ENCODE results near the gene MACROD2.

Gene MACROD2

GRCh38 chr20:15711177-15711576 lies 1715.9 kb downstream of the MACROD2 start:
- no peak for DNase-seq (ENCODE audit: low read depth, low spot score)

GRCh38 chr20:15716256-15716655 lies 1720.9 kb downstream of the MACROD2 start:
- no peak for DNase-seq (ENCODE audit: low read depth, low spot score)

DNA sequence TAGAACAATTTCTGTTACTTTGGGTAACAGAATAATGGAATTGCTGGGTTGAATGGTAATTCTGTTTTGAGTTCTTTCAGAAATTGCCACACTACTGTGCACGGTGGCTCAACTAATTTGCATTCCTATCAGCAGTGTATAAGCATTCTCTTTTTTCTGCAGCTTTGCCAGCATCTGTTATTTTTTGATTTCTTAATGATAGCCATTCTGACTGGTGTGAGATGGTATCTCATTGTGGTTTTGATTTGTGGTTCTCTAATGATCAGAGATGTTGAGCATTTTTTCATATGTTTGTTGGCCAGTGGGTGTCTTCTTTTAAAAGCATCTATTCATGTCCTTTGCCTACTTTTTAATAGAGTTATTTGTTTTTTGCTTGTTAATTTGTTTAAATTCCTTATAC lies 1731.1 kb downstream of the MACROD2 start:
- no peak for DNase-seq (ENCODE audit: low read depth, low spot score)

- no peak for DNase-seq (ENCODE audit: low read depth, low spot score)
Observed at GRCh38 chr20:15734052-15734451, 1738.7 kb downstream of the MACROD2 start.

DNA sequence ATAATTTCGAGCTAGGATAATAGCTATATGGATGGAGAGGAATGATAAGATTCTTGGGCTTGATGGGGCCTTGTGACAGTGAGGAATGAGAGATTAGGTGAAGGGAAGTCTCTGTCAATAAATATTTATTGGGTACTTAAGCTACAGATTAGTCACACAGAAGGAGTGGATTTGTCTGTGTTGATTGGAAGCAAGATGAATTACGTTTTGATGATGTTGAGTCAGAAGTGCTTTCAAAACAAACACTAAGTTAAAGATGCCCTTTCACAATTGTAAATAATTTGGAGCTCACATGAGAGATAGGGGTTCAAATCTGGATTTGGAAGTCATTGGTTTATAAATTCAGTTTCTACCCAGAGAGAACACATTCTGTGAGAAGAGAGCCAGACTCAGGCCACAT lies 1743.7 kb downstream of the MACROD2 start:
- DNase-seq (ENCODE audit: low read depth, low spot score), result no peak

- no peak for DNase-seq (ENCODE audit: low read depth, low spot score)
Observed at GRCh38 chr20:15740046-15740775, 1744.9 kb downstream of the MACROD2 start.

DNA sequence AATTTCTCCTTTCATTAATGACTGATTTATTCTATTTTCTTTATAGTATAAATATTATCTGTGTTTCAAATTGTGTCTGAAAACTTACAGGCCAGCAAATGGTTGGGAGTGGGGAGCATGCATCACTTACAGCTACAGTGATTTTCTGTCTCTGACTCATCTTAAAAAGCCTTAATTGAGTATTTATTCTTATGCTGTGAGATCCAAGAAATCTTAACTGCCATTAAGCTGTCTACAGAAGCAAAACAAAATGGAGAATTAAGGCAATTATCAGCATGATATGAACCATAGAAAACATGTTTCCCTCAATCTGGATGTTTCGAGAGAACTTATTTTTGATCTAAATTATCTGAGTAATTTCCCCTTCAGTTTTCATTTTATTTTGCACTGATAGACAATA lies 1746.8 kb downstream of the MACROD2 start:
- no peak for DNase-seq (ENCODE audit: low read depth, low spot score)

GRCh38 chr20:15742627-15743026 lies 1747.3 kb downstream of the MACROD2 start:
- DNase-seq (ENCODE audit: low read depth, low spot score), result no peak

DNA sequence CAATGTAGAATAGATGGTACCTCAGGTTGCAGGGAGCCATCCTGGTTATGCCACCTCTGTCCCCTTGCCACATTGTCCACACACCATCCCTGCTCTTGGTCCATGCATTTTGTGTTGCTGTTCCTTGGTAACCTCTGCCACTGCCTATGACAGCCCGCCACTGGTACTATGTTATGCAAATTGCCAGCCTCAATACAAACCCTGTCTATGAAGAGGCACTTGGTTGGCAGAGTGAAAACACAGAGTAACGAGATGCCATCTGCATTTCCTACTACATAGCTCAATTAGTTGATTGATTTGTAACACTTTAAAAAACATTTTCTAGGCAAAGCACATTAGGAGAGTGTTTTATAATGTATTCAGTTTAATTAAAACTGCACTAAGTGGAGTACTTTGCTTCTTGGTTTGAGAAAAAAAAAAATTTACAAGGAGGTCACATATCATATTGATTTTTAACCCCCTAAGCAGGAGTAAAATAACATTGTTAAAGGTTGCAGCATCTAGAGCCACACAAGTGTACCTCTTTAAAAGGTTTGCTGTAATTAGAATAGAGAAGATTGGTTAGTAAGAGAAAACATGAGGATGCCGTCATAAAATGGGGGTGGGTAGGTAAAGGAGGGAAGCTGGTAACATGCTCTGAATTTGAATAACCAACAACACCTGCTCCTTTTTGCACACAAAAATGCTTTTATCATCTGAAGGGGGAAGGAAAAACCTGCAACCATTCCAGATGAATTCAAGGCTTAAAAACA lies 1760.9 kb downstream of the MACROD2 start:
- no peak for DNase-seq (ENCODE audit: low read depth, low spot score)

- DNase-seq (ENCODE audit: low read depth, low spot score), result no peak
Observed at GRCh38 chr20:15756754-15757115, 1761.4 kb downstream of the MACROD2 start.

DNA sequence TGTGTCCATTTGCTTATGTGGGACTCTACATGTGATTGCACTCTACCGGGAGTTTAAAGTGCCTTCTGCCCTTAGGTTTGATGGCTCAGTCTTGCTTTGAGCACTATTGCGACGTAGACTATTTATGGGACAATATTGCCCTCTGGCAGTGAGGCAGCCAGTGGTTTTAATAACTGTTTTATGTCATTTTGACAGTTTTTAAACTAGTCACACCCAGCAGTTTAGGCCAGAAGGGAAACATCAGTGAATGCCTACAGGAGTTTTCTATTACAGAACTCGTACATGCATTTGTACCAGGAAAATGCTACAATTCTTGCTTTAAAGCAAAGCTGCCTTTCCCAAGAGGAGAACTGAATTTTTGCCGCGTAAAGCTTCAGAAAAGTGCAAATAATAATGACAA lies 1764.3 kb downstream of the MACROD2 start:
- no peak for DNase-seq (ENCODE audit: low read depth, low spot score)

DNA sequence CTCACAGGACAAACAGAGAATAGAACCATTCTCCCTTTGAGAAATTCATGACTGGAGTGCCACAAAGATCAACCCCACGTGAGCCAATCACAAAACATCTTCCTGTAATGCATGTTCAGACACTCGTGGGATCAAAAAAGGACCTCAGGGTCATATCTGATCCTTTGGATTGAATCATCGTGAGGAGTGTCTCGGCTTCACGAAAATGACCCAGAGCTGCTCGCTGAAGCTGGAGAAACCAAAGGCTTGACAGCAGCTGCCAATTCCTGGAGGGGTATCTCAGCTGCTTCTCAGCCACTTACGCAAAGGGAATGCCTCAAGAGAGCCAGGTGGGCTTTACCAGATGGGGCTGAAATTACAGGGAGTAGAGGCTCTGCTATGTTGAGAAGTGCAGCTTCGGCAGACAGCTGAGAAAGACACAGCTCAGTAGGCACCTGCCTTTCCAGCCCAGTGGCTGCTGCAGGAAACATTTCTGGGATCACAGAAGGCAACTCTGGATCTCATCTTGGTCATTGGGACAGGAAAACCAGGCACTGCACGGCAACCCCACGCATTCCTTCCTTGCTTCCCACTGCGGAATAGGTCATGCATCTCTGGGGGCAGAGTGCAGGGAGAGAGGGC lies 1764.8 kb downstream of the MACROD2 start:
- no peak for DNase-seq (ENCODE audit: low read depth, low spot score)

DNA sequence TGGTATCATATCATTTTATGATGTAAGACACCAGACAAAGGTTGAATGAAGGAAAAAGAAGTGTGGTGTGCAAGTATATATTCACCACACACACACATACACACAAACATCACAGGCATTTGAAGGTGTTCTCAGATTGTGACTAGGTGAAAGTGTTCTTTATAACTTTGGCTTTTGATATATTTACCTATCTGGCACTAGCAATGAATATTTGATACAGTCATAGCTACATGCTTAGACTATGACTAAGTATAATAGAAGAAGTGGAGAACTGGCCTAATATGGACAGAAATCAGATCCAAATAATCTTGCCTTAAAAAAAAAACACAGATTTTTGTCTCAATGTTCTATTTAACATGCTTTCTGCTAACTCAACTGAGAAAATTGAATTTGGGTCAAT lies 1768.0 kb downstream of the MACROD2 start:
- no peak for DNase-seq (ENCODE audit: low read depth, low spot score)

GRCh38 chr20:15767586-15767985 lies 1772.3 kb downstream of the MACROD2 start:
- no peak for DNase-seq (ENCODE audit: low read depth, low spot score)

- DNase-seq (ENCODE audit: low read depth, low spot score), result no peak
Observed at GRCh38 chr20:15767999-15768741, 1772.9 kb downstream of the MACROD2 start.

GRCh38 chr20:15772826-15773225 lies 1777.5 kb downstream of the MACROD2 start:
- no peak for DNase-seq (ENCODE audit: low read depth, low spot score)

DNA sequence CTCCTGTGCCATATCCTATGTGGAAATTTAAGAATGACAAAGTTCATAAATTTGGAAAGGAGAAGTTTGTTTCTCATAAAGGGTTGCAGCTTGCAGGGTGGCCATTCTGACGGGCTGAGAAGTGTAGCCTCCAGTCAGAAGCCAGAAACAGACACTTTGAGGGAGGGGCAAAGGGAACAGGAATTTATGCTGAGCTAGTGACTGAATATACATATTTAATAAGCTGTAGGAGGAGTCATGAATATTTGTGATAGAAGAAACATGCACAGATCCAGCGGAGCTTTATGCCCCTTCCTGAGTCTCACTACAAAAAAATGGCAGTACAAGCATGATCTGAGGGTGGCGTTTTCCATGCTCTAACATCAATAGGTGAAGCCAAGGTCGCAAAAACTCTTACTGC lies 1779.6 kb downstream of the MACROD2 start:
- DNase-seq (ENCODE audit: low read depth, low spot score), result no peak

DNA sequence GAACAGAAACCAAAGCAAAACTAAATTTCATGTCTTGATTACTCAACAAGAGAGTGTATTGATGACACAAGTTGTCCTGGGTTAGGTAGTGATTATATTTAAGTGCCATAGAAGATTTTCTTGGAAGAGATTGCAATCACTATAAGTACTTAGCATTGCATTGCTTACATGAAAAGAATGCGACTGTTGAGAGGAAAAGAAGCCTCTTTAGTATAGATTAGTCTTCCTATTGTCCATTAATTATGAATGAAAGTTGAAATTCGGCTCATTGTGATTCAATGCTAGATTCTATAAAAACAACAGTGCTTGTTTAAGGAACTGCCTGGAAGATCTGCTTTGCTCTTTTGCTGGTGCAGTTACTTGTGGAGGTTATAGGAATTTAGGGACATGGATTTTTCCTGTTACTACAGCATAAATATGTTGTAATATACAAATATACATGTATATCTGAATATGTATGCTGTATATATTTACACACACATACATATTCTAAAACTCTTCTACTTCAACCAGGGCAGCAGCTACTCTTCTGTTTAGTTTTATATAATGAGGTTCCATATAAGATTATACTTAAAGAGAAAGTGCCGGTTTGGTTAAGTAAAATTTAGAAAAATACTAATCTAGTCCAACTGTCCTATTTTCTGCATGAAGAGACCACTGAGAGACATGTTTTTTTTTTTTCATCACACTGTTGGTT lies 1781.6 kb downstream of the MACROD2 start:
- DNase-seq (ENCODE audit: low read depth, low spot score), result no peak

DNA sequence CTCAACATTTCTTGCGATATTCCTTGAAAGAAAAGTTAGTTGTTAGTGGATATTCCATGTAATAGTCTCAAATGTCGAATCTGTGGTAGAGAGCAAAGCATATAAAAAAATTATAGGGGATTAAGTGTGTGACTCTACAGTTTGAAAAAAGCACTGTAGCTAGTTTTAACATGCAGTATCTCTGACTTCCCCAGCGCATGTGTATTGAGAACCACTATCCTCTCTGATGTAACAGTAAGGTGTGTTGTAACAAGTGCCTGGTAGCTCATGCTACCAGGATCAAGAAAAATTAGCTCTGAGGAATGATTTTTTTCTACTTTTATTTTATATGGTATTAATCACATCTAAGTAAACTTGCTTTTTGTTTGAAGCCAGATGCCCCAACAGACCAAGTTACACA lies 1788.7 kb downstream of the MACROD2 start:
- DNase-seq (ENCODE audit: low read depth, low spot score), result no peak

DNA sequence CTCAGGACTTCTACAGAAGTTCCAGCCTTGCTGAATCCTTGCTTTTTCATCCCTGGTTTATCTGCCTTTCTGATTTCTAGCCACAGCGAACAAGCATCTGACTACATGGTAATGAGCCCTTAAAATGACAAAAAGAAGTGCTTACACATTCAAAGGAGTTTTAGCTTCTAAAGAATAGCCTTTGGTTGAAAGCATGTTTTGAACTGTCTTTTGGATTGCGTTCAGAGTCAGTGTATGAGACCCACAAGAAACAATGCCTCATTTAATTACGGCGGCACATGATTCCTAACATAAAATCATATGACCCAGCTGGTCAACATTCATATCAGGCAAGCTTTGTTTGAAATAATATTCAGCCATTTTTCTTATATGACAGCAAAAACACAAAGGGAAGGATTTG lies 1793.8 kb downstream of the MACROD2 start:
- no peak for DNase-seq (ENCODE audit: low read depth, low spot score)

DNA sequence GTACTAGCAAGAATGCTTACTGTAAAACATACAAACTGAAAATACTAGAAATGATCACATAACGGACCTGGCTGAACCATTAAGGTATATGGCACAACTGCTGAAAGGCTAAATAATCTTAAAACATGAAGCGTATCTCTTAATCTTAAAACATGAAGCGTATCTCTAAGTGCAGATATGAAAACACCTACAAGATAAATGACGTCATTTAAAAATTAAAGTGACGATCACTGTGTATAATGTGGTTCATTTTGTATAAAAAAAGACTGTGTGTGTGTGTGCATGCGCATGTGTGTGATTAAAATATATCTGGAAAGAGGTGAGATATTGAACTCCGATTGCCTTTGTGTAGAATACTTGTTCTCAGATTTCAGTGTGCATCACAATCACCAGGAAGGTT lies 1797.5 kb downstream of the MACROD2 start:
- DNase-seq (ENCODE audit: low read depth, low spot score), result no peak

DNA sequence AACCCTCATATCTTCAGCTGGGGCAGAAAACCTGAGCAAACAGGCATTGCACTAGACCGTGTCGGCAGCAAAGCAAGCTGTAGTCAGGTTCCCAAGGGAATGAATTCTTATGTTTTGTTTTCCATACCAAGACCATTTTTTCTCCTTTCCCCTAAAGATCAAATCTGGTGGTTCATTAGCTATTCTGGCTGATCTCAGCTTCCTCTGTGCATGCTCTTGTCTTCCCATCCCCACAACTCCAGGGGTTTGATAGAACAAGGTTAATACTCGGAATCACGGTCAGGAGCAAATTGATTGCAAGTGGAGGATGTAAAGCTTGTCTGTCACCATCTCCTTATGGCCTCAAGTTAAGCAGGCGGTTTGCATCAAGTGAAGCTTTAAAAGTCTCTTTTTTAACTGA lies 1799.1 kb downstream of the MACROD2 start:
- DNase-seq (ENCODE audit: low read depth, low spot score), result no peak
